Thyroid gland (tissue), 4 donors: ENCODE results near the gene ZCWPW1. TPM values are rescaled to one million over a fixed set of nuclear protein-coding genes. Genes with fewer than 3 reads are reported as not detected.

Experiments
- DNase-seq, 2 donors: peaks; one replicate each; pipeline ENCODE4 v3.0.0-alpha.2; 2019
- H3K27ac ChIP-seq, 3 donors: fragments of 200-600 bp; sonication (generic); 1 replicate in 2 of 3; 2 replicates in 1 of 3; pipeline ENCODE4 v1.5.1; 2016 to 2019; ENCODE audit warnings: mild to moderate bottlenecking in 1 of 3, moderate library complexity in 1 of 3
- H3K27me3 ChIP-seq: fragments of 200-600 bp; sonication (generic); one replicate; pipeline ENCODE4 v1.5.1; 2019
- H3K36me3 ChIP-seq, 2 donors: fragments of 200-600 bp; sonication (generic); one replicate each; pipeline ENCODE4 v1.5.1; 2016 to 2019
- H3K4me1 ChIP-seq, 2 donors: fragments of 200-600 bp; sonication (generic); one replicate each; pipeline ENCODE4 v1.5.1; 2017 to 2019
- H3K4me3 ChIP-seq, 3 donors: fragments of 200-600 bp; sonication (generic); replicated peaks in 1 of 3; 1 replicate in 2 of 3; 2 replicates in 1 of 3; pipeline ENCODE4 v1.5.1; 2016; ENCODE audit warnings: mild to moderate bottlenecking in 1 of 3
- H3K9me3 ChIP-seq: fragments of 200-600 bp; sonication (generic); one replicate; pipeline ENCODE4 v1.5.1; 2017
- CTCF ChIP-seq, 6 experiments: fragments of 200-600 bp in 3 of 6; fragments of 450-650 bp in 3 of 6; sonication (generic) in 3 of 6; IDR thresholded peaks; one replicate each; pipeline ENCODE4 v1.5.1; 2016 to 2019; ENCODE audit warnings: antibody characterized with exemption in 6 of 6, mild to moderate bottlenecking in 2 of 6, inconsistent platforms in 1 of 6, moderate library complexity in 1 of 6
- POLR2A ChIP-seq, 2 donors: fragments of 450-650 bp; IDR thresholded peaks; one replicate each; pipeline ENCODE4 v1.6.1; 2017; ENCODE audit warnings: antibody characterized with exemption in 2 of 2, mild to moderate bottlenecking in 2 of 2, moderate library complexity in 1 of 2
- WGBS, 2 donors: methylation state at CpG; one replicate each; pipeline ENCODE4 v1.1.5; 2017; 5-methylcytosine and 5-hydroxymethylcytosine counted together
- intact Hi-C: fragments of 100-400 bp; cut with DNase I; formaldehyde crosslinking; loops from one replicate; pipeline ENCODE4 v1.15.1; 2023
- total RNA-seq, 4 donors: library from RNA; depleted of rRNA; stranded (reverse); fragments of >200 nt; gene quantifications; one replicate each; pipeline ENCODE4 v1.2.3, GENCODE V29; 2016

ZCWPW1 gene
- total RNA-seq, 4 donors from 2014 or later = 3.6 to 7.1 (median 4.3) TPM

DNA sequence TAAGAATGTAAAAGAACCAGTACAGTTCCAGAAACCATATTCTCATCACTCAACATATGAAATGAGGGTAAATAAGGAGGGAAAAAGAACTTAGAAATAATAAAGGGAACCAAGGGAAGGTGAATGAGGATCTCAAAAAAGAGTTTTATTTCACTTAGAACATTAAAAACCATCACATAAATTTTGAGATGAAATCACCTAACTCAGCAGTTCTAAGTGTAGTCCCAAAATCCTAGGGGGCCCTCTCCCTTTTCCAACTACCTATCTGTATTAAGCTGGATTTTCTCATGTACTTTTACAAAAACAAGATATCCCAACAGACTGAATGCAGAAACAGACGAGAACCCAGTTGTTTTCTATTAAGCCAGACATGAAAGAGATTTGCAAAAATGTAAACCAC, 3.2 kb downstream of the ZCWPW1 start:
- H3K27ac ChIP-seq = no peak overlapping the region
- no peaks in the 10 kb centered on the region for H3K9me3 ChIP-seq
- TF ChIP-seq CTCF (IDR thresholded peaks at IDR 0.05) = no peak
- TF ChIP-seq POLR2A (IDR thresholded peaks at IDR 0.05) = no peak
- H3K4me3 ChIP-seq = no peak overlapping the region
- WGBS, 2 donors = 43 to 85% methylated on average over 1 of the region's 1 CpG
- no peak for DNase-seq
- H3K27me3 ChIP-seq = no peaks in the 10 kb centered on the region
- H3K36me3 ChIP-seq = no peaks in the 10 kb centered on the region
- H3K4me1 ChIP-seq = peaks cover 4 to 6% of the 10 kb centered on the region in 2 donors
- intact Hi-C loops = no loop called here

DNA sequence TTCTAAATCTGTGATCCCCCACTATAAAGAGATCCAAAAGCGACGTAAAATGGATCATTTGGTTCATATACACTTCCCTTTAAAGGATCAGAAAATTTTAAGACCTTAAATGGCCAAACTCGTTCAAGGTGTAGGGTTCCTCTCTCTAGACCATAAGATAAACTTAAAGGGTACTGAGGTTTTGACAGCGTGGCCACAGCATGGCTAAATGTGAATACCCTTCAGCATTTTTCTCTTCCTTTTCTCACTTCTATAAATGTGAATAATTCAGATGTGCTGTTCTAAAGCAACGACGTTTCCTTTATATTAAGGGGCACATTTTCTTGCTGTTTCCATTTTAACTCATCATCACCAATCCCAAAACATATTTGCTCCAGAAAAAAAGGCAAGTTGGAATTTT, 5.2 kb downstream of the ZCWPW1 start:
- peaks cover 3 to 6% of the 10 kb centered on the region in 2 donors for H3K4me1 ChIP-seq
- no peak overlapping the region for H3K27ac ChIP-seq
- TF ChIP-seq POLR2A (IDR thresholded peaks at IDR 0.05) (no peak), CTCF (IDR thresholded peaks at IDR 0.05) (no peak)
- intact Hi-C loops = no loop called here
- no peak for DNase-seq
- 86 to 93% methylated on average over 6 of the region's 6 CpGs for WGBS, 2 donors
- H3K4me3 ChIP-seq = no peak overlapping the region
- no peaks in the 10 kb centered on the region for H3K9me3 ChIP-seq
- H3K27me3 ChIP-seq = no peaks in the 10 kb centered on the region
- no peaks in the 10 kb centered on the region for H3K36me3 ChIP-seq

DNA sequence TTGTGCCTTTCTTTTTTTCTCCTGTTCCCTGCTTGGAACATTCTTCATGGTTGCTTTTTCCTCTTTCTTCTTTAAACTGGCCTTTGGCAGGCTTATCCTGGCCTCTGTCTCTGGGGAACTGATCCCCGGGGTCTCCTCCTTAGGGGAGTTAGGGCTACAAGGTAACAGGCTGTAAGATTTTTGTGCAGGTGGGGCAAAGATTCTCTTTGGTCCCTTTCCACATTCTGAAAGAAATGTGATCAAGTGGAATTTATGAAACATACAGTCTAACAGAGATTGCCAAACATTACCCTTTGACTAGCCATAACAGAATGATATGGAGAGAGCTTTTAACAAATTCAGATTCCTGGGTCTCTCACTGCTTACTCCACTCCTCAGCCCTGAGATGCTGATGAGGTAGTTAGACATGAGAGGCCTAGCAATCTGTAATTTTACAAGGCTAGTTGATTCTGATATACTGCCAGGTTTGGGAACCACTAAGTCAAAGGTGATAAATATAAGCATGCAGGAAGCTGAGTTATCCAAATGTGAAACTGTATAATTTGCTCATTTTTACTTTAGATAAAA, 8.8 kb downstream of the ZCWPW1 start:
- TF ChIP-seq CTCF (IDR thresholded peaks at IDR 0.05) (no peak), POLR2A (IDR thresholded peaks at IDR 0.05) (no peak)
- WGBS, 2 donors = 71 to 79% methylated on average over 1 of the region's 1 CpG
- H3K36me3 ChIP-seq = no peaks in the 10 kb centered on the region

DNA sequence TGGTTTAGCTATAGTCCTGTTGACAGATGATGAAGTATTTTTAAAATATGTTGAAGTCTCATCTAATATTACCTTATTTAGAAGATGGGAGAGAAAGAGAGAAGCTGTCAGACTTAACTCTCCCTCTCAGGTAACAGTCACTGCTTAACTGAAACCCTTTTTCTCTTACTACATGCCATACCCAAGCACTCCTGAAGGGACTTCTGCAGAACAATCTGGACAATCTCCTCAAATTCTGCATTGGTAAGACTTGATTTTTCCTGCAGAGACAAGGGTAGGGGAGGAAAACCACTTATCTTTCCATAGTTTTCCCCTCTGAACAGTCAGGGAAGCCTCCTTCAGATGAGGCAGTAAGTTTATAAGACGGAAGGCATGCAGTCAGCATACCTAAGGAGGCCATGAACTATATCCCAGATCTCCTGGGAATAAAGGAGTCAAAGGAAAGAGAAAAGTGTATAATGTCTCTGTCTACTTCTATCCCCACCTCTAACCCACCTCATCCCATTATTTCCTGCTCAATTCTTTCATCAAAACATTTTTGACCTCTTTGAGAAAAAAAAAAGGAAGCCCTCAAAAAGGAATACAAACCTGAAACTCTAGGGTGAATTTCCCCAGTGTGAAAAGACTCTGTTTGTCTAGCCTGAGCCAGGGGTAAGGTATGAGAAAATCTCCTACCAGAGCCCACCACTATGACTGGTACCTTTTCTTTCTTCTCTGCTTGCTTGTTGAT, 9.4 kb downstream of the ZCWPW1 start:
- no peak overlapping the region for H3K4me3 ChIP-seq
- intact Hi-C loops = no loop called here
- no peak for TF ChIP-seq CTCF (IDR thresholded peaks at IDR 0.05)
- TF ChIP-seq POLR2A (IDR thresholded peaks at IDR 0.05) = no peak
- WGBS, 2 donors = 87 to 90% methylated on average over 1 of the region's 1 CpG
- H3K36me3 ChIP-seq = no peaks in the 10 kb centered on the region
- H3K27ac ChIP-seq = no peak overlapping the region
- no peaks in the 10 kb centered on the region for H3K9me3 ChIP-seq
- DNase-seq = no peak
- no peaks in the 10 kb centered on the region for H3K4me1 ChIP-seq
- no peaks in the 10 kb centered on the region for H3K27me3 ChIP-seq

More for the DNA sequence above, 8.8 kb downstream of the ZCWPW1 start:
- intact Hi-C loops = no loop called here
- no peak for DNase-seq
- Histone ChIP-seq H3K4me1 (no peaks in the 10 kb centered on the region), H3K27me3 (no peaks in the 10 kb centered on the region), H3K9me3 (no peaks in the 10 kb centered on the region), H3K27ac (no peak overlapping the region), H3K4me3 (no peak overlapping the region)

DNA sequence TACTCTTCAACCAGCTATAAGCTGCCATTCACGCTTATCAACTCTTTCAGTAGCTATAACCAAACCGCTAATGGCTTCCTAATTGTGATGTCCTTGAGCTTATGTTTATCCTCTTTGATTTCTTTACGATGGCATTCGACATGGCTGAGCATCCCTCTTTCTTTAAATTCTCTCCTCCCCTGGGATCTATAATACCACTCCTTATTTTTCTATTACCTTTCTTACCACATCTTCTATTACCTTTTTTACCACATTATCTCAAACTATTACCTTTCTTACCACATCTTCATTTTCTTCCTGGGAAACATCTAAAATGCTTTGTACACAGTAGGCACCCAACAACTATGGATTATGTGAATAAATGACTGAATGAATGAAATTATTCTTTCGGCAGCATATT, 13.1 kb downstream of the ZCWPW1 start:
- Histone ChIP-seq H3K27ac (no peak overlapping the region), H3K9me3 (no peaks in the 10 kb centered on the region), H3K27me3 (no peaks in the 10 kb centered on the region), H3K4me3 (no peak overlapping the region), H3K36me3 (no peaks in the 10 kb centered on the region), H3K4me1 (no peaks in the 10 kb centered on the region)
- intact Hi-C loops = no loop called here
- TF ChIP-seq POLR2A (IDR thresholded peaks at IDR 0.05) (no peak), CTCF (IDR thresholded peaks at IDR 0.05) (no peak)
- 94% methylated on average over 5 of the region's 5 CpGs for WGBS, 2 donors
- DNase-seq = no peak
